ENCODE results near the gene MMEL1.

MMEL1 gene

GRCh38 chr1:2642560-2643413, 10.0 kb upstream of the MMEL1 start:
- FAIRE-seq (no peak), DNase-seq (ENCODE audit: low spot score) (peak; percentile 99)

GRCh38 chr1:2642131-2642559, 9.3 kb upstream of the MMEL1 start:
- DNase-seq (ENCODE audit: low spot score) = no peak
- FAIRE-seq = no peak

- FAIRE-seq = no peak
Observed at GRCh38 chr1:2641381-2642130, 8.7 kb upstream of the MMEL1 start.

GRCh38 chr1:2640626-2641025, 7.8 kb upstream of the MMEL1 start:
- FAIRE-seq = no peak

More at GRCh38 chr1:2641381-2642130, 8.7 kb upstream of the MMEL1 start:
- no peak for DNase-seq (ENCODE audit: low spot score)

GRCh38 chr1:2639607-2640521, 7.0 kb upstream of the MMEL1 start:
- no peak for FAIRE-seq
- no peak for DNase-seq (ENCODE audit: low spot score)

More at GRCh38 chr1:2640626-2641025, 7.8 kb upstream of the MMEL1 start:
- no peak for DNase-seq (ENCODE audit: low spot score)

GRCh38 chr1:2639203-2639602, 6.4 kb upstream of the MMEL1 start:
- FAIRE-seq (no peak), DNase-seq (ENCODE audit: low spot score) (no peak)

GRCh38 chr1:2638466-2639115, 5.8 kb upstream of the MMEL1 start:
- no peak for DNase-seq (ENCODE audit: low spot score)
- FAIRE-seq = no peak

GRCh38 chr1:2637442-2638145, 4.8 kb upstream of the MMEL1 start:
- DNase-seq (ENCODE audit: low spot score) = no peak
- FAIRE-seq = no peak

- FAIRE-seq = no peak
- no peak for DNase-seq (ENCODE audit: low spot score)
Observed at GRCh38 chr1:2636733-2637132, 3.9 kb upstream of the MMEL1 start.

GRCh38 chr1:2635361-2636010, 2.7 kb upstream of the MMEL1 start:
- no peak for DNase-seq (ENCODE audit: low spot score)
- FAIRE-seq = no peak

GRCh38 chr1:2633936-2634491, 1.2 kb upstream of the MMEL1 start:
- DNase-seq (ENCODE audit: low spot score) (no peak), FAIRE-seq (no peak)

- FAIRE-seq (no peak), DNase-seq (ENCODE audit: low spot score) (no peak)
Observed at GRCh38 chr1:2633366-2633935, 635 bp upstream of the MMEL1 start.

GRCh38 chr1:2632051-2632430, 775 bp downstream of the MMEL1 start:
- no peak for FAIRE-seq
- DNase-seq (ENCODE audit: low spot score) = no peak

- FAIRE-seq (no peak), DNase-seq (ENCODE audit: low spot score) (no peak)
Observed at GRCh38 chr1:2631136-2632050, 1.4 kb downstream of the MMEL1 start.

- FAIRE-seq = peak; percentile 88
Observed at GRCh38 chr1:2630498-2631135, 2.2 kb downstream of the MMEL1 start.

GRCh38 chr1:2629627-2630497, 3.0 kb downstream of the MMEL1 start:
- FAIRE-seq = no peak
- DNase-seq (ENCODE audit: low spot score) = no peak

More at GRCh38 chr1:2630498-2631135, 2.2 kb downstream of the MMEL1 start:
- DNase-seq (ENCODE audit: low spot score) = no peak
